ENCODE results near the gene MAD2L2. TPM values are rescaled to one million over a fixed set of nuclear protein-coding genes. Genes with fewer than 3 reads are reported as not detected.

MAD2L2 gene
- total RNA-seq, 6 experiments from 2014 or later = 18.0 to 66.4 (median 29.7) TPM

- Histone ChIP-seq H3K4me1 (peaks cover 0 to 7% (median 0%) of the 10 kb centered on the region in 4 donors), H3K27me3 (no peaks in the 10 kb centered on the region), H3K9me3 (no peaks in the 10 kb centered on the region), H3K4me3 (no peak overlapping the region), H3K27ac (no peak overlapping the region), H3K36me3 (no peaks in the 10 kb centered on the region)
- no peak for ATAC-seq
- DNase-seq = no peak
- intact Hi-C loops (cut with DNase I) = no loop called here
- TF ChIP-seq CTCF (IDR thresholded peaks at IDR 0.05) (no peak), POLR2A (IDR thresholded peaks at IDR 0.05) (no peak)
- 62% methylated on average over 5 of the region's 6 CpGs for WGBS (ENCODE audit: insufficient coverage, low coverage, low lambda C conversion rate, missing lambda C conversion rate)
These were observed 23.3 kb downstream of the MAD2L2 start for GRCh38 chr1:11657654-11658053.

DNA sequence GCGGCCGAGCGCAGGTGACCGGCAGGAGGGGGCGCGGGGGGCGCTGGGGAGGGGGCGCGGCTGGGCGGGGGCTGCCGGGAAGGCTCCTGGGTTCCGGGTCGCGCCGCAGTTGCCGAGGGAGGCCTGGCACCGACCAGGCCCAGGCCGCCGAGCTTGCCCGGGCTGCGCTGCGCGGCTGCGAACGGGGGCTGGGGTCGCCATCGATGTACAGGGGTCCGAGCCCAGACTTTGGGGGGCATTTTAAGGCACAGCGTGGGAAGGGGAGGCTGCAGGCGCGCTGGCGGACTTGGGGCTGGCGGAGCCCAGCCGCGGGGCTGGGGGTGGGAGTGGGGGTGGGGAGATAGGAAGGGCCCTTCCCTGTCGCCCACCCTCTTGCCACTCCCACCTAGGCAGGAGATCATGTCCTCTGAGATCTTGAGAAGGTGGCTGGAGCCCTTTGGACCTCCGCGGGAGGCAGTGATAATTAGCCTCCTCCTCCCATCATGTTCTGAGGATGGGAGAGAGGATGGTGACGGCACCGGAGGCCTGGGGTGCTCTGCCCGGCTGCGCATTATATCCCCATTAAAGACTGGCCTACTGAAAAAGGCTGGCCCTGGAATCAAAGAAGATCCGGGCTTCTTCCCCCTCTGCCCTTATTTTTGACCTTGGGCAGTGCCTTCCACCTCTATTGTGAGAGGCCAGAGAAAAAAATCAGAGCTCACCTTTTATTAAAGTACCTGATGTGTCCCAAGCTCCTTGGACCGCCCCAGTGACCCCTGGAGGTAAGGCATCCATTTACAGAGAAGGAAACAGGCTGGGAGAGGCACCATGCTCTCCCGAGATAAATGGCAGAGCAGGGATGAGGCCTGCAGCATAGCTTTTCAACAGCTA lies 25.8 kb downstream of the MAD2L2 start:
- Histone ChIP-seq H3K36me3 (no peaks in the 10 kb centered on the region), H3K4me1 (peaks cover 0 to 8% (median under 1%) of the 10 kb centered on the region in 4 donors), H3K27ac (peak overlapping the region in 1 of 3 donors; percentile 8), H3K27me3 (no peaks in the 10 kb centered on the region), H3K4me3 (peak overlapping the region; percentile 57 to 68 (median 59)), H3K9me3 (no peaks in the 10 kb centered on the region)
- no peak for ATAC-seq
- TF ChIP-seq CTCF (IDR thresholded peaks at IDR 0.05) (no peak), POLR2A (IDR thresholded peaks at IDR 0.05) (no peak)
- 3% methylated on average over 11 of the region's 45 CpGs for WGBS (ENCODE audit: insufficient coverage, low coverage, low lambda C conversion rate, missing lambda C conversion rate)
- intact Hi-C loops (cut with DNase I) = loop anchor here (5.0 kb wide), 2 partner anchors 57 to 67 kb away; no protein-coding TSS in a partner anchor
- DNase-seq = no peak

DNA sequence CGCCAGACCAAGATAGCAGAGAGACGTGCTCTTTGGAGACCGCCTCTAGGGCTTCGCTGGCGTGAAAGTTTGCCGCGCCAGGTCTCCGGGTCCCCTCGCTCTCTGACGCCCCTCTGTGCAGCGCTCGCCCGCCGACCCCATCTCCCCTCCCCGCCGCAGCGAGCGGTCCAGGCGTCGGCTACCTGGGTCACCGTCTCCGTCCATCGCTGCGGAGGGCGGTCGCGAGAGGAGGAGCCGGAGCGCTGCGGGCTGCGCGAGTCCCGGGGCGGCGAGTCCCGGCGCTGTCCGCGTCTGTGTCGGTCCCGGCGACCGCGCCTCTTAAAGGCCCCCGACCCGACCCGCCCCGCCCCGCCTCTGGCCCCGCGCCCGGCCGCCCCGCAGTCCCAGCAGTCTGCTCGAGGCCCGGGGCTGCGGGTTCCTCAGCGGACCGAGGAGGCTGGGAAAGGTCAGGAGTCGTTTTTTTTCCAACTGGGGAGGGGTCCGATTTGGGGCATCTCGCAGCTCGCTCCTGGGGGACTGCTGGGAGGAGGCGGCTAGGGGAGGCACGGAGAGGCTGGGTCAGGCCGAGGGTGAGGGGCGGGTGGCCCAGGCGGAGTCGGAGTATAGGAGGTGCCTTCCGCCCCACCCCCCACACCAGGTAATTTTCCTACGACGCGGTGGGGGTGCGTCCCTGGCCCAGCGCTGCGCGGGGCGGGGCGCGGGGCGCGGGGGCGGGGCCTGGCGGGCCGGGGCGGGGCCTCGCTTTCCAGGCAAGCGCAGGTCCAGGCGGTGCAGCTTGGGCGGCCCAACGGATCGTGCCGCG lies 26.6 kb downstream of the MAD2L2 start, which contains the start of the genes FBXO2 and FBXO44:
FBXO2 (minus strand) TSS at position 293 of the 802 bp plus-strand sequence; CDS start at position 204, 89 bp downstream.
FBXO44 (plus strand) TSS at position 741 of the 802 bp plus-strand sequence. CDS start 959 bp downstream, outside the sequence.
- Histone ChIP-seq H3K27me3 (no peaks in the 10 kb centered on the region), H3K4me1 (peaks cover 0 to 16% (median 5%) of the 10 kb centered on the region in 4 donors), H3K4me3 (peak within 1 kb of the TSS; percentile 57 to 68 (median 59)), H3K27ac (peak within 1 kb of the TSS in 1 of 3 donors; percentile 8), H3K36me3 (no peaks in the 10 kb centered on the region), H3K9me3 (no peaks in the 10 kb centered on the region)
- TF ChIP-seq CTCF (IDR thresholded peaks at IDR 0.05) (no peak), POLR2A (IDR thresholded peaks at IDR 0.05) (no peak)
- DNase-seq = peak; percentile 60 to 75 (median 74)
- peak; percentile 40 to 71 (median 60) for ATAC-seq
- 5% methylated on average over 8 of the region's 94 CpGs for WGBS (ENCODE audit: insufficient coverage, low coverage, low lambda C conversion rate, missing lambda C conversion rate)
- intact Hi-C loops (cut with DNase I) = loop anchor here (5.0 kb wide), 2 partner anchors 58 to 68 kb away; no protein-coding TSS in a partner anchor

DNA sequence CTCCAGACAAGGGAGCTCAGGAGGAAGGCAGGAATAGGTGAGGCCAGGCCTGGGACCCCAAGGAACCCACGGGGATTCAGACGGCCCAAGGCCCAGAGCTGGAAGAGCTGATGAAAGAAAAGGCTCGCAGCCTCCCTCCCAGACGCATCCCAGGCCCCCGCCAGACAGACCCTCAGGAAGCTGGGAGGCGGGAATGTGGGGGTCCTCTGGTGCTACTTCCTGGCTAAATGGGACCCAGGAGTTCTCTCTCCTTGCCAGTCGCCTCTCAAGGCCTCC lies 27.1 kb downstream of the MAD2L2 start:
- H3K27ac ChIP-seq = no peak overlapping the region
- DNase-seq (no peak), ATAC-seq (no peak)
- no peaks in the 10 kb centered on the region for H3K27me3 ChIP-seq
- WGBS (ENCODE audit: insufficient coverage, low coverage, low lambda C conversion rate, missing lambda C conversion rate) = no CpG with 5 or more reads among the region's 7 CpGs
- TF ChIP-seq CTCF (IDR thresholded peaks at IDR 0.05) (no peak), POLR2A (IDR thresholded peaks at IDR 0.05) (no peak)
- peak overlapping the region in 1 of 3 donors; percentile 68 for H3K4me3 ChIP-seq
- H3K9me3 ChIP-seq = no peaks in the 10 kb centered on the region
- H3K36me3 ChIP-seq = no peaks in the 10 kb centered on the region
- intact Hi-C loops (cut with DNase I) = loop anchor here (5.0 kb wide), 2 partner anchors 59 to 69 kb away; no protein-coding TSS in a partner anchor
- peaks cover 0 to 21% (median 5%) of the 10 kb centered on the region in 4 donors for H3K4me1 ChIP-seq

Measured in right lobe of liver (tissue), 6 donors.